Cerebellar cortex (tissue), 1 donor: ENCODE results near the gene CDX1.

ENCODE experiments used
- DNase-seq: peaks from one replicate; pipeline ENCODE4 v3.0.0-alpha.2; 2015; ENCODE audit warnings: low spot score

The CDX1 gene

DNA sequence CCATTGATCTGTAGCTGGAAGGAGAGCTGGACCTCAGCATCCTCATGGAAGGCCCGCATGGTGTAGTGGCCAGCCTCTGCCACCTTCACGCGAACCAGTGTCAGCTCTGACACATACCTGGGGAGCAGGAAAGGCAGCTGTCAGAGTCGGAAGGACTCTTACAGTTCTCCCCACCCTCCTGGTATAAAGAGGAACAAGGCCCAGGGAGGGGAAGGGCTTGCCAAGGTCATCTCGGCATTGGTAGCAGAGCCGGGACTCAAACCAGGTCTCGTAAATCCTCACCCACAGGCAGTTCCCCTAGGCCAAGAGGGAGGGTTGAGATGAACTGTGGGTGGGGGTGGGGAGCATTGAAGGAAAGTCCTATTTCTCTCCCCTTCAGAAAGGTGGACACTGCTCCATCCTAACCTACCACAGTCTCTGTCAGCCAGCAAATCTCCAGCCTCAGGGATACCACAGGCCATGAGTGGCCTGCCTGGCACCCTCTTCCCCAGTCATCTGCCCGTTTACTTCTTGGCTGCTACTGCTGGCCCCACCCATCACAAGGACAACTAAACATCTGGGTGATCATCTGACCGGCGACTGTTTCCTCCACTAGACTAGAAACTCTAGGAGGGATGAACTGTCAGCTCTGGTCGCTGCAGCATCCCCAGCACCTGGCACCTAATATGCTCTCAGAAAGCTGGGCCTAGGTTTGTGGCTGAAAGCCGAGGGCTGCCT lies 34.4 kb upstream of the CDX1 start:
- no peak for DNase-seq

DNA sequence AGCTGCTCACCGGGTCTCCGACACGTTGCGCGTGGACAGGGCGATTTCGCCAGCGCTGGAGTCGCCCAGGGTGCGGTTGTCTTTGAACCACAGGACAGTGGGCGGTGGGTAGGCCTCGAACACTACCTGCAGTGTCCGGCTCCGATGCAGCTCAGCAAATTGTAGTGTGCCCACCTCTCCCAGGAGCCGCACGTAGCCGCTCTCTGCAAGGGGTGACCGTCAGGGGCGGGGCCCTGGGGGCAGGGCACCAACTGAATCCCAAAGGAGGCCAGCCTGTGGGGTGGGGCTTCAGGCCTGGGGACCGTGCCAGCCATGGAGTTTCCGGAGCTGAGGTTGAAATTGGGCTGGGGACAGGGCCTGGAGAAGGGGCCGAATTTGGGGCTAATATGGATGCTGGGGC lies 33.8 kb upstream of the CDX1 start:
- DNase-seq: no peak

DNA sequence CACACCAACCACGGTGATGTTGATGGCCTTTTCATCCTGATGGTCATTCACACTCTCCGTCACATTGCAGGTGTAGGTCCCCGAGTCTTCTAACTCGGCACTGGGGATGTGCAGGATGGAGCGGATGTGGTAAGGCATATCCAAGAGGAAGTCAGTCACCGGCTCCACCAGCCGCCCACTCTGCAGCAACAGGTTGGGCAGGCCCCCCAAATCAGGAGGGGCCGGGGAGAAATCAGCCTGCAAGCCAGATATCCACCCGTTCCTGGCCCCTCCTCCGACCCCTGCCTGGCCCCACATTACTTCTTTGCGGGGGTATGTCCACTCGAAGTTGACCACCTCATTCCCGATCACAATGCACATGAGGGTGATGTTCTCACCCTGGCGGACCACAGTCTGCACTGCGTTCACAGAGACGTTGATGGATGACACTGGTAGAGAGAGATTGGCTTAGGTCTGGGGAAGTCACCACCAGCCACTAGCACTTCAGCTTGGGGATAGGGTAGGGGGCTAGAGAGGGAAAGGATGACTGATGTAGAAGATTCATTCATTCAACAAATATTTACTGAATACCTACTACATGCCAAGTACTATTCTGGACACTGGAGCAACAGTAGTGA lies 32.9 kb upstream of the CDX1 start:
- no peak for DNase-seq

DNA sequence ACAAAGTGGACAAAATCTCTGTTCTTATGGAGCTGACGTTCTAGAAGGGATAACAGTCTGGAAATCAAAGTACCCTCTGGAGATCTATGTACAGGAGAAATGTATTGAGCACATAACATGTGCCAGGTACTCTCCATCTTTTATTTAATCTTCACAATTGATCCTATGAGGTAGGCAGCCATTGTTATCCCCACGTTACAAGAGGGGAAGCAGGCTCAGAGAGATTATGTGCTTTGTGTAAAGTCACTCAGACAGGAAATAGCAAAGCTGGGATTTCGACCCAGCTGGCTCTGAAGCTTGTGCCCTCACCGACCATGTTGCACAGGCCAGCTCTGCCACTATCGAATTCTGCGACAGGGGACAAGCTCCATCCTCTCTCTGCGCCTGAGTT lies 32.4 kb upstream of the CDX1 start:
- DNase-seq: no peak

DNA sequence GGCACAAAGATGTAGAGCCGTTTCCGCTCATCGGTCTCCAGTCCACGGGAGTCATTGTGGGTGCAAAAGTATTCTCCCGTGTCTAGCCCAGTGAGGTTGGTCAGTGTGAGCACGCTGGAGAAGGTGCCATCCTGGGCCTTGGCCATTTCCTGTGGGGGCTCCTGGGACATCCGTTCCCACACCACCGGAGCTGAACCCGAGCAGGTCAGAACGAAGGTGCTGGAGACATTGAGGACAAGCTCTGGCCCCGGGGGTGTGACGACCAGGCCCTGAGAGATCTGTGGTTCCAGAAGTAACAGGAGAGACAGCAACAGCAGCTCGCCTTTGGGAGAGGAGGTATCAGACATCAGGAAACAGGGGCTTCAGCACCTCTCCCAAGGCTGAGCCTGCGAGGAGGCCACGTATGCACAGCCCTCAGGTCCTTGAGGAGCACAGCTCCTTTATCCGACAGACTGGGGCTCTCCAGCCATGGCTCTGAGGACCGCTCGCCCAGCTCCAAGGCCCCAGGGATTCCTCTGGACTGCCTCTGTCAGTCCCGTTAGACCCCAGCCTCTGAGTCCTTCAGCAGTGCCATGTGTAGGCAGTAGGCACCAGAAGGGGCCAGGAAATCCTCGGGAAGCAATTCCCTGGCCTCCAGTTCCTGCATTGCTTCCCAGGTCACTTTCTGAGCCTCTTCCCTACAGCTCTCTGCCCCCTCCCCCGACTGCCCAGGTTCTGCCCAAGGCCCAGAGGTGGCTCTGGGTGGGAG lies 30.8 kb upstream of the CDX1 start:
- no peak for DNase-seq

DNA sequence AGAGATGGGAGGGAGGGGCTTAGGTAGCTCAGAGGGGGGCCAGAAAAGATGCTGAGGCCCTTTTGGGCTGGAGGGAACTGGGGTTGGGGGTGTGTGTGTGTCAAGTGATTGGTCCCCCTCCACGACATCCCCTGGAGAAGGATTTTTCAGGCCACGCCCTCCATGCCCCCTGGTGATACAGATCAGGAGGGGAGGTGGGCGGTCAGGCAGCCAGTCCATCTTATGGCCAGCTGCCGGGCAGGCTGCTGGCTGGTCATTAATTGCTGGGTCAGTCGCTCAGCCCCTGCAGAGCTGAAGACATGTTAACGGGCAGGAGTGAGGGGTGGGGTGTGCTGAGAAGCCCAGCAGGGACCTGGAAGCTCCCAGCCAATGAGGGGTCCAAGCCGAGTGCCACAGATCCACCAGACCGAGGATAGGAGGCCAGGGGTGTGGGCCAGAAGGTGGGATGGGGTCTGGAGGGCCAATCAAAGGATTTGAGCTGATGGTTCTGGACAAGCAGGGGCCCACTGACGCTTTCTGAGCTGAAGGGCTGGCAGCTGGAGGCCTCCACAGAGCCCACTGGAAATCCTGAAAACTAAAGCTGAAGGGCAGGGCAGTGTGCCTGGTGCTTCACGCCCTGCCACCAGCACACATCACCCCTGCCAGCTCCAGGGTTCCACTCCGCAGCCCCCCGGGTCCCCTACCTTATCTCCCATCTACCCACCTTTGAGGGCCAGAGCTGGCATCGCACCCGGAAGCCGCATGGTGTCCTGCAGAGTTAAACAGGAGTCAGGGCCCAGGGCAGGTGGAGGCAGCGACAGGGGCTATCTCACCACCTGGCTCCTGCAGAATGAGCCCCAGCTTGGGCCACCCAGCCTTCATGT lies 30.0 kb upstream of the CDX1 start:
- DNase-seq: no peak

DNA sequence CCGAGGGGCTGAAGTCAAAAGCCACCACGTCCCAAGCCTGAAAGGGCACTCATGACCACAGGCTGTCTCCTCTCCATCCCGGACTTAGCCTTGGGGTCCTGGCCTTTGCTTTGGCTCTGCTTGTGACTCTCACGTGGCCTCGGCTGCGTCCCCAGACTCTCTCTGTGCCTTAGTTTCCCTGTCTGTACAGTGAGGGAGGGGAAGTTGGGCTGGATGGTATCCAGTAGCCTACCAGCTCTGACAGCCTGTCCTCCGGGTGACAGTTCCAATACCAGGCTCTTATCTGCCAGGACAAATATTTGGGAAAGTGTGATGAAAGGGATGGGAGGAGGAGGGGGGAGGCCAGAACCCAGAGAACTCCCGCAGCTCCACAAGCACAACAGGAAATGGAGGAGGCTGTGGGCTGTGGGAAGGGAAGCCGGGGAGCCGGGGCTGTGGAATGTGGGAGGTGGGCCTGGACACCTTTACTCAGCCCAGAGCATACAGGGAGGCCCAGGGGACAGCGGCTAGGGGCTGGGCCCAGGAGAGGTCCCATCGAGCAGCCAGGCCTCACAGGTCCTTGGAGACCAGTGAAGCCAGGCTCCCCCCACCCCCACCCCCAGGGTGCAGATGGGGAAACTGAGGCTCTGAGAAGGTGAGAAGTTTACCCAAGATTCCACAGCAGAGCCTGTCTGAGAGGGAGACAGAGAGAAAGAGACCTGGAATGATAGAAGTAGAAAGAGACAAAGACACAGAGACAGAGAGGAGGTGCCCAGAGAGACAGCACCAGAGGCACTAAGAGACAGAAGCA lies 29.2 kb upstream of the CDX1 start:
- no peak for DNase-seq

DNA sequence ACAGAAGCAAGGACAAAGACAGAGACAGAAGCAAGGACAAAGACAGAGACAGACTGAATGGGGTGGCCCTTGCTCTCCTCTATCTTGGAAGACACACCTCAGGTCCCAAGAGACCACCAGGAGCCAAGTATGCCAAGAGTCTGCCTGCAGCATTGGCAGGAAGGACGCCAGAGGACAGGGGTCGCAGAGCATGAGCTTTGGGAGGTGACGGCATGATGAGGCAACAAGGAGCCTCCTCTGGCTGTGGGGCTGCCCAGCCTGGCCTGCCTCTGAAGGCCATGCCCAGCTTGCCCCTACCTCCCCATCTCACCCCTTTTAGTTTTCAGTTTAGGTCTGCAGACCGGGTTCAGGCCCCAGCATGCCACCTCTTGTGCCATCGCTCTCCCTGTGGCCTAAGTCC lies 28.6 kb upstream of the CDX1 start:
- DNase-seq: no peak

DNA sequence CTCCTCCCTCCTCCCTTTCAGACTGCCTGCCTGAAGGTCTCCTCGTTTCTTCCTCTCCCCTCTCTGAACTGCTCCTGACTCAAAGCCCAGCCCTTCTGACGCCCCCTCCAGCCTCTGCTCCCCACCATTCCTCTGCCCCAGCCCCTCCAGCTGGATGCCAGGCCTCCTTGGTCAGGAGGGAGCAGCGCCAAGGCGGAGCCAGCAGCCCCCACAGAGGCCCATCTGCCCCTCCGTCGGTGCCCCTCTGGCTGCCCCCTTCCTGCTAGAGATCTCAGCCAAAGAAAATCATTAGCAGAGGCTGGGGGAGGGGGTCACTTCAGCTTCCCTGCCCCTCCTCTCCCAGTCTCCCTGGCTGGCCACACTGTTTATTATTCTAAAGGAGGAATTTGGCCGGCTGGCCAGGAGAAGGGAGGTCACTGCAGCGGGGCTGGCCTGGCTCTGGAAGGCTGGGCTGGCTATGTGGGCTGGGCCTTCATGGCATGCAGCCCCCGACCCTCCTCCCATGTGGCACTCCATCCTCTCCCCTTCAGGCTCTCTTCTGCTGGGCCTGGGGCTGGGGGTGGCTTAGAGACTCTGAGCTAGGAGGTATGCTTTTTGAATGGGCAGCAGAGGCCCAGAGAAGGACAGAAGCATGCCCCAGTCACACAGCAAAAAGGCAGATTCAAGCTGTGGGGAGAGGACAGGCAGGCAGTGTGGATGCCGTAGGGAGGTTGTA lies 27.9 kb upstream of the CDX1 start:
- DNase-seq: no peak

DNA sequence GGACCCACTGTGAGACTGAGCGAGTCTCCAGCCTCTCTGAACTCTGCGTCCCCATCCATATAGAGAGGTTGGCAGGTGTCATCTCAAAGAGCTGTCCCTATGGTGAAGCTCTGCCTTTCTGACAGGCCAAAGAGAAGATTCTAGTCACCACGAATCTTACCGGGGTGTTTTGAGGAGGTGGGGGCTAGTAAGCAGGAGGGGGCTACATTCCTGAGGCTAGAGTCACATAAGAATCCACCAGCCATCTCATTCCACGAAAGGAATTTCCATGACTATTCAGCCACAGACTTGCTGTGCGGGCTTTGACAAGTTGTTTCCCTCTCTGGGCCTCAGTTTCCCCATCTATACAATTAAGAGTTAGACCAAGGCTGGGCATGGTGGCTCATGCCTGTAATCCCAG lies 27.2 kb upstream of the CDX1 start:
- DNase-seq: no peak

DNA sequence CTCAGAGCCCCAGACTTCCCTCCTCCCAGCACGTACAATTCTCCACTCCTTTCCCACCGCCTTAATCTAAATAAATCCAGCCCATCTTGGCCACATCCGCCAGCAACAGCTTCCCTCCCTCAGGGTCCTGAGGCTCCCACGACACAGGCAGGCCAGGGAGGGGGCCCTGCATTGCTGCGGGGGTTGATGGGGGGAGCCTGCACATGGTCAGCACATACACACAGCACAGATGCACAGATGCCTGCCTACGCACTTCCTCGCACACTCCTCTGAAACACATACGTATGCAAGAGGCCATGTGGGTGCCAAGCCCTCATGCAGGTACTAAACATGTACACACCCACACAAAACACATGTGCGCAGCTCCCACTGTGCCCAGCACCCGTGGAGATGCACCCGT lies 25.7 kb upstream of the CDX1 start:
- DNase-seq: no peak

DNA sequence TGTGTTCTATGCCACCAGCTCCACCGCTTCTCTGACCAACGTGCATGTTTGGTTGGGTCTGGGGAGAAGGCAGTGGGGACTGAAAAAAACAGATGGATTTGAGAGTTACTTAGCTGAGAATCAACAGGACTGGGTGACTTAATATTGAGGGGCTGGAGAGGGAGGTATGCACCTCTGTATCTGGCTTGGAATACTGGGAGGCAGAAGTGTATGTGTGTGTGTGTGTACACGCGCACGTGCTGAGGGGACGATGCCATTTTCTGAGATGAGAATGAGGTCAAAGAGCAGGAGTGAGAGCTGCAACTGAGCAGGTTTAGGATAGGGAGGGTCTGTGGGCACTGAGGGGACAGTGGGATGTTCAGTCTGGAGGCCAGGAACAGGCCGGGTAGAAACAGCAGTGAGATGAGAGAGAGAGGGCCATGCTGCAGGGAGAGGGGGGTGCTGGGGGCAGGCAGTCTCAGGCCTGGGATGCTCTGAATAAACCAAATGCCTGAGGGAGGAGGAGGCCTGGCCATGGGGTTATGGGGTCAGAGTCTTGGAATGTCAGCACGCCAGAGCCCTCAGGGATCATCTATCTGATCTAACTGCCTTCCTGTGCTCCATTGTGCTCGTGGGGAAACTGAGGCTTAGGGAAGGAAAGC lies 24.9 kb upstream of the CDX1 start:
- no peak for DNase-seq

DNA sequence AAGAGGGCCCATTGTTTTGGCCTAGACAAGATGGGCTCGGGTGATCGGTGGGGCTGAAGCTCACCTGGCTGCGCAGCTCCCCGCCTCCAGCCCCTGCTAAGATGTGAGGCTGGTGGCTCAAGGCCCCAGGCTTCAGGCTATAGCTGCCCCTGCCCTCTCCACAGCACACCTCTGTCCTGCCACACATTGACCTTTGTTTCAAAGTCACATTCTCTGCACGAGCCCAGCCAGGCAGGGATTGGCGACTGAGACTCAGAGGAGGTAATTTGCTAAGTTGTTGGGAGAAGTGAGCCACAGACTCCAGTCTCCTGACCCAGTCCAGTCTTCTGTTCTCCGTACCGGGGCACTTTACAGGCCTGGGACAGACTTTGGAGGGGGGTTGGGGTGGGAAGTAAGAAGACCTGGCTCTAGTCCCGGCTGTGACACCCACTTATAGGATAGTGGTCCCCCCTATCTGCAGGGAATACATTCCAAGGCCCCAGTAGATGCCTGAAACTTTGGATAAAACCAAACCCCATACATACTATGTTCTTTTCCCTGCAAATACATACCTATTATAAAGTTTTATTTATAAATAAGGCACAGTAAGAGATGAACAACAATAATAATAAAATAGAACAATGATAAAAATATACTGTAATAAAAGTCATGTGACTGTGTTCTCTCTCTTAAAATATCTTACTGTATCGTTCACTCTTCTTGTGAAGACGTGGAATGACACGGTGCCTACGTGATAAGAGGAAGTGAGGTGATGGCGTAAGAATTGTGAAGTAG lies 24.2 kb upstream of the CDX1 start:
- DNase-seq: peak; percentile 52

DNA sequence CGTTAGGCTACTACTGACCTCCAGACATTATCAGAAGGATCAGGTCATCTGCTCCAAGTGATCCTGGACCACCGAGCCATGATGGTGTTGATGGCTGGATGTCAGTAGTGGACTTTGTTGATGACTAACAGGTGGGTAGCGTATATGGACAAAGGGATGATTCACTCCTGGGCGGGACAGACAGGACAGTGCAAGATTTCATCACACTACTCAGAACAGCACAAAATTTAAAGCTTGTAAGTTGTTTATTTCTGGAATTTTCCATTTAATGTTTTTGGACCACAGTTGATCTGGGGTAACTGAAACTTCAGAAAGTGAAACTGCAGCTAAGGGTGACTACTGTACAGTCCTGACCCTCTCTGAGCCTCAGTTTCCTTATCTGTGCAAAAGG lies 23.6 kb upstream of the CDX1 start:
- no peak for DNase-seq

DNA sequence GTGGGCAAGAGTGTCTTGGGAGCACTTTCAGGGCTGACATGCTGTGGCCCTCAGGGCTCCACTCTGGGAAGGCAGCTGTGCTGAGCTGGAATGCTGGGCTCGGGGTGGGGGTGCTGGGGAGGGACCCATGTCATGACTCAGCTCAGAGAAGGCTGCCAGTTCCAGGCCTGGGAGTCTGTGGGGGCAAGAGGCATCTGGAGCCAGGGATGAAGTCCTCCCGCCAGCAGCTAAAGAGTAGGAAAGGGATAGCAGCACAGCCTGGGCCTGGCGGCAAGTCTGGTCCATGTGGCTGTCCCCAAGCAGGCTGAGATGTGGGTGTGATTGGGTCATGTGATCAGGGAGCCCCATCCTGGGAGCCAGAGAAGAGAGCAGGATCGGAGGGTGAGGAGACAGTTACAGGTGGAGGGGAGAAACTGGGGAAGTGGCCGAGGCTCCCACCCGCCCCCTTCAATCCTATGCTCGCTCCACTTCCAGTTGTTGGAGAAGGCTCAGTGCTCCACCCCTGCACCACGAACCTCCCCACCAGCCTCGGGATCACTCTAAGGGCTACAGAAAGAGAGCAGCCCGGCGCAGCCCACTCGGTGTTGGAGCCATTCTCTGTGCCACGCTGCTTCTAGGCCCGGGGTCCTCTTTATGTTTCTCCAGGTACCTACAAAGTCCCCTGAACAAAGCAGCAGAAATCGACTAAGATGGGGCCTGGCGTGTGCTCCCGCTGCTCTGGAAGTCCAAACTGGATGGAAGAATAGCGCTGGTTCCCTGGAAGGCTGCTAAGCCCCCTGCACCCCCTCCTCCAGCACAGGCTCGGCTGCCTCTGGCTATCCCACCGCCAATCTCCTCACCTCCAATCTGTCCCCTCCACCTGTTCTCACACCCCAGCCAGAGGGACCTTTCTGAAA lies 23.0 kb upstream of the CDX1 start:
- no peak for DNase-seq

DNA sequence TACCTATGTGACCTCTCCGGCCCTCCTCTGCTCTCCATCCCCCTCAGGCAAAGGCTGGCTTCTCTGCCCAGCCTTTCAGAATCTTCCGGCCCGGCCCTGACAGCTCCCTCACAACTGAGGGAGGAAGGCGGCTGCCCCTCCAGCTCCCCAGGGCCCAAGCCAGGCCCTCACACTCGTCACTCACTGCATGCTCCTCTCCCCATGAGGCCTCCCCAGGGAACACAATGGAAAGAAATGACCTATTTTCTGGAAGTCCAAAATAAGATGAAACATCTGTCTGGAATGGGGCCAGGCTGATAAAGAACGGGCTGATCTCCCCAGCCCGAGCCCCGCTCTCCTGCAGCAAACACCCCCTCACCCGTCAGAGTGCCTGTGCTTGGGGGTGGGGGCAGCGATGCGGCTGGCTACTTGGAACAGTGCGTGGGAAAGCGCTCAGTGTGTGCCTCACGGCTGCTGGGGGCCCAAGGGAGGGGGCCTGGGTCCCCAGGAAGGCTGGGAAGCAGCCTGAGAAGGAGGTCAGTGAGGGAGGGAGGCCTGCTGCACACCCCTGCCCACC lies 22.3 kb upstream of the CDX1 start:
- no peak for DNase-seq

DNA sequence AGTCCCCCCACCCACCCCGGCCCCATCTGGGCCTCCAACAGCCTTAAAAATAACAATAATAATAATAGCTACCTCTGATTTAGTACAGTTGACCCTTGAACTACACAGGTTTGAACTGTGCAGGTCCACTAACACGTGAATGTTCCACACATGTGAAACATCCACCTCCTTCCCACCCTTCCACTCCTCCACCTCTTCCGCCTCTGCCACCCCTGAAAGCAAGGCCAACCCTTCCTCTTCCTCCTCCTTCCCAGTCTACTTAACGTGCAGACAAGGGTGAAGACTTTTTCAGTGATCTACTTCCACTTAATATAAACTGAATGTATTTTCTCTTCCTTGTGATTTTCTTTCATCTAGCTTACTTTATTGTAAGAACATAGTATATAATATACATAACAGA lies 21.7 kb upstream of the CDX1 start:
- DNase-seq: no peak

DNA sequence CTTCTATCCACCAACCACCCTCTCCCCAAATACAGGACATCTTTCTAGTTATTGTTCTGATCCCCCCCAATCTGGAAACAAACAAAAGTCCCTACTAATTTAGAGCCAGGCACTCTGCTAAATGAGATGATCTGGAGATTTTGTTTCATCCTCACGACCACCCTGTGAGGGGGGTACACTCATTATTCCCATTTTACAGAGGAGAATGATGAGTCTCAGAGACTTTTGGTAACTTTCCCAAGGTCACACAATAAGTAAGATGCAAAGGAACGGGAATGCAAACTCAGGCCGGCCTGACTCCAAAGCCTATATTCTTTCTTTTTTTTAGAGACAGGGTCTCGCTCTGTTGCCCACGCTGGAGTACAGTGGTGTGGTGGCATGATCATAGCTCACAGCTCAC lies 20.3 kb upstream of the CDX1 start:
- DNase-seq: no peak
